Stomach (tissue), 4 donors: ENCODE measurements around the gene SDK2.

Experiments
- CTCF ChIP-seq, 7 experiments: fragments of 450-650 bp in 4 of 7; fragments of 200-600 bp in 3 of 7; sonication (generic) in 3 of 7; IDR thresholded peaks; one replicate each; pipeline ENCODE4 v1.5.1; 2016 to 2019; ENCODE audit warnings: antibody characterized with exemption in 7 of 7, control low read depth in 2 of 7, mild to moderate bottlenecking in 1 of 7
- POLR2A ChIP-seq, 4 donors: fragments of 450-650 bp; IDR thresholded peaks; one replicate each; pipeline ENCODE4 v1.6.1; 2016; ENCODE audit warnings: antibody characterized with exemption in 4 of 4, control low read depth in 2 of 4, mild to moderate bottlenecking in 1 of 4, moderate library complexity in 1 of 4

GRCh38 chr17:73533127-73533526, 111.1 kb downstream of the SDK2 start:
- TF ChIP-seq CTCF (IDR thresholded peaks at IDR 0.05), result no peak
- TF ChIP-seq POLR2A (IDR thresholded peaks at IDR 0.05), result no peak
